ENCODE results near the gene ACAN. TPM values are rescaled to one million over a fixed set of nuclear protein-coding genes. Genes with fewer than 3 reads are reported as not detected.

The ACAN gene
- total and polyA plus RNA-seq, 2 donors from 2014 or later: 2.8 to 10.3 TPM

- peaks cover 0 to 3% (median 0%) of the 10 kb centered on the region in 3 donors for H3K9me3 ChIP-seq (ENCODE audit: control insufficient read depth in 2 of 3, insufficient read depth in 1 of 3, low read length in 3 of 3)
- H3K4me3 ChIP-seq (ENCODE audit: low read length in 3 of 3): no peak overlapping the region
- FAIRE-seq: no peak
- no peaks in the 10 kb centered on the region for H3K27me3 ChIP-seq (ENCODE audit: control insufficient read depth, insufficient read depth, low read length)
- no peak overlapping the region for H3K9ac ChIP-seq (ENCODE audit: low read length in 3 of 3)
- intact Hi-C loops (cut with DNase I): no loop called here
- DNase-seq: no peak
- H3K4me1 ChIP-seq (ENCODE audit: control insufficient read depth in 2 of 3, insufficient read depth in 2 of 3, low read depth in 1 of 3, low read length in 3 of 3): no peaks in the 10 kb centered on the region
- no peak for TF ChIP-seq CTCF (IDR thresholded peaks at IDR 0.05; ENCODE audit: borderline replicate concordance, extremely low read depth, insufficient read depth)
- H3K27ac ChIP-seq (ENCODE audit: low read depth in 2 of 2, low read length in 2 of 2): no peak overlapping the region
- H3K36me3 ChIP-seq (ENCODE audit: control insufficient read depth in 2 of 3, insufficient read depth in 3 of 3, low read length in 3 of 3): no peaks in the 10 kb centered on the region
Observed at GRCh38 chr15:88759872-88760271, 43.4 kb upstream of the ACAN start.

DNA sequence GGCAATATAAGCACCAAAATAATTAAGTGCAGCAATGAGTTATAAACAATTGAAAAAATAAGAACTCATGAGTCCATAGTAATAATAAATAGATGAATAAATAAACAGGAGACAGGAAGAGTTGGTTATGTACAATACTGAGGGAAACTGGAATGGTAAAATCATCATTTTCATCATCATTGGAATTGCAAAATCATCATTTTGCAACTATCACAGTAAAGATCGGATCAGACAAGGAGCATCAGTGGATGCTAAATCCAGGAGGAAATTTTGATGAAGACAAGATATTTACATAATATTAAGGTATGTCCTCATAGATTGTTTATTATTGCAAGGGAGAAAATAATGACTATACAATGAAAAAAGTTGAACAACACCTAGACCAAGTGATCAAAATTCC, 38.8 kb upstream of the ACAN start:
- Histone ChIP-seq H3K9ac (ENCODE audit: low read length in 3 of 3) (no peak overlapping the region), H3K27me3 (ENCODE audit: control insufficient read depth, insufficient read depth, low read length) (no peaks in the 10 kb centered on the region), H3K4me1 (ENCODE audit: control insufficient read depth in 2 of 3, insufficient read depth in 2 of 3, low read depth in 1 of 3, low read length in 3 of 3) (no peaks in the 10 kb centered on the region), H3K9me3 (ENCODE audit: control insufficient read depth in 2 of 3, insufficient read depth in 1 of 3, low read length in 3 of 3) (peaks cover 0 to 3% (median 0%) of the 10 kb centered on the region in 3 donors), H3K27ac (ENCODE audit: low read depth in 2 of 2, low read length in 2 of 2) (no peak overlapping the region), H3K4me3 (ENCODE audit: low read length in 3 of 3) (no peak overlapping the region), H3K36me3 (ENCODE audit: control insufficient read depth in 2 of 3, insufficient read depth in 3 of 3, low read length in 3 of 3) (no peaks in the 10 kb centered on the region)
- no peak for TF ChIP-seq CTCF (IDR thresholded peaks at IDR 0.05; ENCODE audit: borderline replicate concordance, extremely low read depth, insufficient read depth)
- DNase-seq (no peak), FAIRE-seq (no peak)
- intact Hi-C loops (cut with DNase I): no loop called here

GRCh38 chr15:88765212-88765611, 38.0 kb upstream of the ACAN start:
- H3K9me3 ChIP-seq (ENCODE audit: control insufficient read depth in 2 of 3, insufficient read depth in 1 of 3, low read length in 3 of 3): peaks cover 0 to 3% (median 0%) of the 10 kb centered on the region in 3 donors
- no peak for DNase-seq
- no peaks in the 10 kb centered on the region for H3K27me3 ChIP-seq (ENCODE audit: control insufficient read depth, insufficient read depth, low read length)
- no peak for FAIRE-seq
- intact Hi-C loops (cut with DNase I): no loop called here
- H3K27ac ChIP-seq (ENCODE audit: low read depth in 2 of 2, low read length in 2 of 2): no peak overlapping the region
- no peak for TF ChIP-seq CTCF (IDR thresholded peaks at IDR 0.05; ENCODE audit: borderline replicate concordance, extremely low read depth, insufficient read depth)
- H3K9ac ChIP-seq (ENCODE audit: low read length in 3 of 3): no peak overlapping the region
- H3K4me3 ChIP-seq (ENCODE audit: low read length in 3 of 3): no peak overlapping the region
- H3K4me1 ChIP-seq (ENCODE audit: control insufficient read depth in 2 of 3, insufficient read depth in 2 of 3, low read depth in 1 of 3, low read length in 3 of 3): no peaks in the 10 kb centered on the region
- no peaks in the 10 kb centered on the region for H3K36me3 ChIP-seq (ENCODE audit: control insufficient read depth in 2 of 3, insufficient read depth in 3 of 3, low read length in 3 of 3)
